ENCODE data around the gene CNTN1. TPM values are rescaled to one million over a fixed set of nuclear protein-coding genes. Genes with fewer than 3 reads are reported as not detected.

The CNTN1 gene
- total RNA-seq, 1 donor from 2014 or later = 0.46 TPM

DNA sequence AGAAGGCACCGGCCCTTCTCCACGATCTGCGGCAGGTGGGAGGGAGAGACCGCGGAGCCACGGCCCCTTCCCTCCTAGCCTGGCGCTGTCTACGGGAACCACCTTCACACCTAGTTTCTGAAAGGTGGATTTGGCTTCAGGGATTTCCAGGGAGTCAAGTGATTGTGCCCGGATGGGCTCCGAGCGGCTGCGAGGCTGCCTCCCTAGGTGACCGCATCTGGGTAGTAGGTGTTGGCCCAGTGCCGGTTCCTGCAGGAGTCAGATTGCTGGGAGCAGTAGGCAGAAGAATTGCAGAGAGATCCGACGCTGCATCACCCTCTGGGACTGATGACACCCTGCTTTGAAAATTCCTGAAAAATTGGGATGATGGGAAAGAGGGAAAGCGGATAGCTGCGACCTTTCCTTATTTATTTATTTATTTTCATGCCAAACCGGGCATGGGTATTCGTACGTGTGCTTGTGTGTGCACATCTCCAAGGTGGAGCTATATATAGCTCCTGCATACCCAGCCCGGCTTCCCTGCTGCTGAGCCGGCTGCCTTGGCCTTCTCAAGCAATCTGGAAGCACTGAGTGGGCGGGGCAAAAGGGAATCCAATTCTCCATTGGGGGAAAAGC is 1.1 kb downstream of the CNTN1 start:
- Mint-ChIP-seq H3K36me3 (ENCODE audit: low read depth, unreplicated experiment) (no peaks in the 10 kb centered on the region), H3K27me3 (ENCODE audit: unreplicated experiment) (peaks cover 2% of the 10 kb centered on the region), H3K27ac (ENCODE audit: unreplicated experiment) (no peak overlapping the region)

DNA sequence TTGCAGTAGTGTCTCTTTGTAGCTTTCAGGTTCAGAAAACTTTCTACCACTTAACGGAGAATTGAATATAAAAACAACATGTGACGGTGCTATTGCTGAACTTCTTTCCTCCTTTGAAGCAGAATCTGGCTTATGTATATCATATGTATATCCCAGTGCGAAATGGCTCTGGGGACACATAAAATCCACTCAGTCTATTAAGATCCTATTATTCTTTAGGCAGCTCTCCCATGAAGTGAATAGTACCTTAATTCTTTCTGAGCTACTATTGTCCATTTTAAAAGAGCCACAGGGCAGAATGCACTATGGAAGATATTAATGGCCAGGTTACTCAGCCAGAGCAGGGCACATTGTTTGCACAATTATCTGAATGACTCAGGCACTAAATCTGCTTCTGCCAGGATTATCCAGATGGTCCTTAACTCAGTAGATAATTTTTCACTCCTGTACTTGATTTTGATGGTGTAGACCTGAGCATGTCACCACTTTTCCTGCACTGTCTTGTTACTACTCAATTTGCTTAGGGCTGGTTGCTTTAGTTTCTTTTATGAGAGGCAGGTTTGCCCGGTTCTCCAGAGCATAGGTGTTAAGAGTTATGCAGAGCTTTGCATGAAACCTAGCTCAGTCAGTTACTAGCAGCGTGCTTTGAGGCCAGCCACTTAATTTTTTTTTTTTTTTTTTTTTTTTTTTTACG is 5.5 kb downstream of the CNTN1 start:
- Mint-ChIP-seq H3K27ac (ENCODE audit: unreplicated experiment) (no peak overlapping the region), H3K4me1 (ENCODE audit: unreplicated experiment) (no peaks in the 10 kb centered on the region), H3K36me3 (ENCODE audit: low read depth, unreplicated experiment) (no peaks in the 10 kb centered on the region), H3K4me3 (ENCODE audit: unreplicated experiment) (no peak overlapping the region), H3K9me3 (ENCODE audit: unreplicated experiment) (no peaks in the 10 kb centered on the region), H3K27me3 (ENCODE audit: unreplicated experiment) (no peaks in the 10 kb centered on the region)
- TF ChIP-seq, protein P1, sequence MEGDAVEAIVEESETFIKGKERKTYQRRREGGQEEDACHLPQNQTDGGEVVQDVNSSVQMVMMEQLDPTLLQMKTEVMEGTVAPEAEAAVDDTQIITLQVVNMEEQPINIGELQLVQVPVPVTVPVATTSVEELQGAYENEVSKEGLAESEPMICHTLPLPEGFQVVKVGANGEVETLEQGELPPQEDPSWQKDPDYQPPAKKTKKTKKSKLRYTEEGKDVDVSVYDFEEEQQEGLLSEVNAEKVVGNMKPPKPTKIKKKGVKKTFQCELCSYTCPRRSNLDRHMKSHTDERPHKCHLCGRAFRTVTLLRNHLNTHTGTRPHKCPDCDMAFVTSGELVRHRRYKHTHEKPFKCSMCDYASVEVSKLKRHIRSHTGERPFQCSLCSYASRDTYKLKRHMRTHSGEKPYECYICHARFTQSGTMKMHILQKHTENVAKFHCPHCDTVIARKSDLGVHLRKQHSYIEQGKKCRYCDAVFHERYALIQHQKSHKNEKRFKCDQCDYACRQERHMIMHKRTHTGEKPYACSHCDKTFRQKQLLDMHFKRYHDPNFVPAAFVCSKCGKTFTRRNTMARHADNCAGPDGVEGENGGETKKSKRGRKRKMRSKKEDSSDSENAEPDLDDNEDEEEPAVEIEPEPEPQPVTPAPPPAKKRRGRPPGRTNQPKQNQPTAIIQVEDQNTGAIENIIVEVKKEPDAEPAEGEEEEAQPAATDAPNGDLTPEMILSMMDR (IDR thresholded peaks at IDR 0.05; ENCODE audit: unreplicated experiment) = no peak
- DNase-seq (ENCODE audit: low spot score) = no peak

More for the DNA sequence above, 1.1 kb downstream of the CNTN1 start:
- peaks cover 4% of the 10 kb centered on the region for H3K4me1 Mint-ChIP-seq (ENCODE audit: unreplicated experiment)
- peak overlapping the region; percentile 79 for H3K4me3 Mint-ChIP-seq (ENCODE audit: unreplicated experiment)
- H3K9me3 Mint-ChIP-seq (ENCODE audit: unreplicated experiment) = no peaks in the 10 kb centered on the region
- TF ChIP-seq, protein P1 (IDR thresholded peaks at IDR 0.05; ENCODE audit: unreplicated experiment) = no peak
- peak; percentile 34 for DNase-seq (ENCODE audit: low spot score)

DNA sequence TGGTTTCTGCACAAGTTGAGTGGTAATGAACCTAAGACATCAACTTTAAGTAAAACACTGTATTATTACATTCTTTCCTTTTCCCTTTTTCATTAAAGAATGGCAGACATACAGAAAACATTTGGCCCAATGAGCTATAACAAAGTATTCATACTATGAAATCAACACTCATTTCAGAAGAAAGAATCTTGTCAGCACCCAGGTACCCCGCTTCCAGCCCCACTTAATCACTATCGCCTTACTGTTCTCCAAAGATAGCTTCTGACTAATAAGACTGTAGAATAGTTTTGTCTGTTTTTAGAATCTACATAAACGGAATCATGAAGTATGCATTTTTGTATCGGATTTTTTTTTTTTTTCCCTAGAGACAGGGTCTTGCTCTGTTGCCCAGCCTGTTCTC is 9.5 kb downstream of the CNTN1 start:
- Mint-ChIP-seq H3K27ac (ENCODE audit: unreplicated experiment) (no peak overlapping the region), H3K27me3 (ENCODE audit: unreplicated experiment) (no peaks in the 10 kb centered on the region), H3K36me3 (ENCODE audit: low read depth, unreplicated experiment) (no peaks in the 10 kb centered on the region), H3K4me3 (ENCODE audit: unreplicated experiment) (no peak overlapping the region), H3K4me1 (ENCODE audit: unreplicated experiment) (no peaks in the 10 kb centered on the region), H3K9me3 (ENCODE audit: unreplicated experiment) (no peaks in the 10 kb centered on the region)
- no peak for DNase-seq (ENCODE audit: low spot score)
- TF ChIP-seq, protein P1 (IDR thresholded peaks at IDR 0.05; ENCODE audit: unreplicated experiment) = no peak

DNA sequence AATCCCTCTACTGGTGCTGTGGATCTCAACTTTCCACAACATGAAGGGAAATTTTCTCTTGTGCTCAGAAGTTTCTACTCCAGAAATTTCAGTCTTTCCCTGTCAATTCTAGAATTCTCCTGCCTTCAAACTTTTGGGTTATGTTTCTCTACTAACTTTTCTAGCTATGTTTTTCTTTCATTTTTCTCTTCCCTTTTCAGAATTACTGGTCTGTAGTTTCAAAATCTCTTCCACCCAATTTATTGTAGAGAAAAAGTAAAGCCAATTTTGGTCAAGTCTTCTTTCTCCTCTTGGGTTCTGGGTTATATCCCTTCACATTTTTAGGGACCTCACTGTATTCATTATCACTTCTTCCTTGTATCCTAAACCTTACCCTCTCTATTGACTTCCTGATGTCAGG is 18.9 kb downstream of the CNTN1 start:
- Mint-ChIP-seq H3K4me1 (ENCODE audit: unreplicated experiment) (no peaks in the 10 kb centered on the region), H3K4me3 (ENCODE audit: unreplicated experiment) (no peak overlapping the region), H3K9me3 (ENCODE audit: unreplicated experiment) (no peaks in the 10 kb centered on the region), H3K27me3 (ENCODE audit: unreplicated experiment) (no peaks in the 10 kb centered on the region), H3K27ac (ENCODE audit: unreplicated experiment) (no peak overlapping the region), H3K36me3 (ENCODE audit: low read depth, unreplicated experiment) (no peaks in the 10 kb centered on the region)
- TF ChIP-seq, protein P1 (IDR thresholded peaks at IDR 0.05; ENCODE audit: unreplicated experiment) = no peak
- DNase-seq (ENCODE audit: low spot score) = no peak

DNA sequence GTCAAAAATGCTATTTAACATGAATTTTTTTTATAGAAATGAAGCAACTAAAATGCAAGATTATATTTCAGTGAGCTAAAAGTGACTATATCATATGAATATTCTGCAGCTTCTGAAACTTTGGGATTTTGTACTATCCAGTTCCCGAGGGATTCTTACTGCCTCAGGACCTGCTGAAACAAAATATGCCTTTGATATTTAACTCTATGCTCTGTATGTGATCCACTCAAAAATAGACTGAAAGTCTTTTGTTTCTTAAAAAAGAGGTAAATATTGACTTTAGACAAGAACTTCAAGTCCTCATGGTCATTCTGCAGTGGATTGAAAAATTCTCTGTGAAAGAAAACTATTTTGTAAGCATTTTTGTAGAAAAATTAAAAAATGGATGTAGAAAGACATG is 22.4 kb downstream of the CNTN1 start:
- TF ChIP-seq, protein P1 (IDR thresholded peaks at IDR 0.05; ENCODE audit: unreplicated experiment) = no peak
- no peaks in the 10 kb centered on the region for H3K36me3 Mint-ChIP-seq (ENCODE audit: low read depth, unreplicated experiment)
- H3K9me3 Mint-ChIP-seq (ENCODE audit: unreplicated experiment) = no peaks in the 10 kb centered on the region
- H3K27me3 Mint-ChIP-seq (ENCODE audit: unreplicated experiment) = no peaks in the 10 kb centered on the region
- no peak for DNase-seq (ENCODE audit: low spot score)
- no peak overlapping the region for H3K4me3 Mint-ChIP-seq (ENCODE audit: unreplicated experiment)
- no peak overlapping the region for H3K27ac Mint-ChIP-seq (ENCODE audit: unreplicated experiment)
- no peaks in the 10 kb centered on the region for H3K4me1 Mint-ChIP-seq (ENCODE audit: unreplicated experiment)

Data from endothelial cell (in vitro differentiated cells).